AG08396 (cell line): ENCODE results near the gene BRINP2.

ENCODE experiments used
- DNase-seq: peaks from one replicate; pipeline ENCODE4 v3.0.0; 2012; ENCODE audit warnings: low spot score, mixed read lengths

Gene BRINP2

DNA sequence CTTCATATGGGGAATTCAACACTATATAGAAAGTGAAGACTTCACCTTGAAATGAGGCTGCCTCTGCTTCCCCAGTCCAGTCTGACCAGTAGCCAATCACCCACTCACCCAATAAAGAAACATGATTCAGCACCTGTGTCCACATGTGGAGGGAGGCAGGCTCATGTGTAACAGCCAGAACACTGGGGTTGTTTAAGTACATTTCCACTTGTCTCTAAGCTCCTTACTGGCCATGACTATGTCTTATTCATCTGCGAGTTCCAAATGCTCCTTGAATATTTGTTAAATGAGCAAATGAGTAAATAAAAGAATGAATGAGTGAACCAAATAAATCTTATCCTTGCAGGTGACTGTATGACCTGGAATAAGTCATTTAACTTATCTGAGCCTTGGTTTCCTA is 100.1 kb downstream of the BRINP2 start:
- no peak for DNase-seq

DNA sequence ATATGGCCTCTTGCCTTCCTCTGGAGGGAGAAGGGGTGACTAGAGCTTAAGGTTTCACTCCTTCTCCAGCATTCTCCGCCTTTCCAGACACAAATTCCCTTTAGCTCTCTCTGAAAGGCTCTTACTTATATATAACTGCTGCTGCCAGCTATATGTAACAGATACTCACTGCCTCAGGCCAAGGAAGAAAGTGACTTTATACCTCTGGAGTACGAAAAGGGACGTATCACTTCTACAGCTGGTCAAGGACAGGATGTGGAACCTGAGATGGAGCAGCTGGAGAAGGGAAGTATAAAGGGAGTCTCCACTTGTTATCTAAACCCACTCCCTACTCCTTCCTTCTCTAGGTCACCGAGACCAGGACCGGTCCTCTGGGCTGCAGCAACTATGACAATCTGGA is 102.4 kb downstream of the BRINP2 start:
- no peak for DNase-seq

DNA sequence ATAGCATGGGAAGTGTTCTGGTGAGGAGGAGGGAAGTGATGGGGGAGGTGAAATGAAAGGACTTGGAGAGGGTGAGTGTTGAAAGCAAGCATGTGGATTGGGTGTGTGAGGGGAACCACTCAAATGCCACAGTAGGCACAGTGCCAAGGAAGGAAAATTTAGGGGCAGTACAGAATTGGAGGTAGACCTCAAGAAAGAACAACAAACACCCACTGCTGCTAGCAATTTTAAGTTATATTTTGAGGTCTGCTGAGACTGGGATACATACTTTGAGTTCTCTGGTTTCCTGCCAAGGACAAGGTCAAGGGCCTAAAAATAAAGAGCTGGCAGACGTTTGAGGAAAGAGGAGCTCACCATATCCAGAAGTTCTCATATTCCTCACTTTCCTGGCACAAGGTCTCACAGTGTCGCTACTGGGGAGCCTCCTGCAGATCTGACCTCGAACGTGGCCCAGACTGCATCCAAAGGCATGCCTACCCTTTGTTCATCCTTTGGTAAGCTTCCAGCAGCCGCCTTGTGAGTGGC is 104.0 kb downstream of the BRINP2 start:
- peak; percentile 13 for DNase-seq

DNA sequence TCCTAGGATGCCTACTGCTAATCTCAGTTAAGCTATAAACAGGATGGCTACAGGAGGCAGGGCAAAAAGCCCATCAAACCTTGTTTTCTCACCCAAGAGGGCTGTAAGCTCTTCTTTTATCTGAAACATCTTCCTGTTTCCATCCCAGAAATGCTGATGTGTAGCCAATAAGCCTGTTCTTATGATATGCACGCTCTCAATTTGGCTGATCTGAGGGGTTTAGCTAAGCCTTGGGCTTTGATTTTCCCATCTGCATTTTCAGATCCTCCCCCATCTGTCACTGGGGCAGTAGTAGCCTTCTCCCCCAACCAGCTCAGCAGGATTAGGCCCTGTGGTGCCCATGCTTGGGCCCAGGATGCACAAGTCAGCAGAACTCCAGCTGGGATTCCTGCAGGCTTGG is 105.0 kb downstream of the BRINP2 start:
- no peak for DNase-seq

DNA sequence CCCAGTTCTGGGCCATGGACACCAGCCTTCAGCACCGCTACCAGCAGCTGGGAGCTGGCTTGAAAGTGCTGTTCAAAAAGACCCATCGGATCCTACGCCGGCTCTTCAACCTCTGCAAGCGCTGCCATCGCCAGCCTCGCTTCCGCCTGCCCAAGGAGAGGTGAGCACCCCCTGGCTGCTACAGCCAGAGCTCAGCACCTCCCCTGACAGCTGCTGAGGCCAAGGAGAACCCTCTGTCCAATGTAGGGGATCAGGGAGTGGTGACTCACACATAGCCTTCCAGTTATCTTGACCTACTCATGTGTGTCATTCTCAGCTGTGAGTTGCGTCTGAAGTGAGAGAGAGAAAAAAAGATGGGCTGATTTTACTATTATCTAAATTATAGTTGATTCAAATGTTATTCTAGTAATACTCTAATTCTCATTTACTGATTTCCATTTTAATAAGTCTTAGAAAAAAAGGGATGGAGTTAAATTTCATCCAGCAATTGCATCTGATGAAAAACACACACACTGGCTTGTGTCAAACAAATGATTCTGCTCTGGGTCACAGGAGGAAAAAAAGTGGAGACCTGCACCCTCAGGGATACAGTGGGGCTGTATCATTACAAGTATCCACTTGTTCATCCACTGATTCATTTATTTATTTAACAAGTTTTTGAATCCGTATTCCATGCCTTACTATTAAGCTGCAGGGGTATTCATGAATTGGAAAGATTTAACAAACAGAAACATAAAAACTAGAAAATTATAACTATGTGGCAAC is 108.0 kb downstream of the BRINP2 start:
- no peak for DNase-seq

DNA sequence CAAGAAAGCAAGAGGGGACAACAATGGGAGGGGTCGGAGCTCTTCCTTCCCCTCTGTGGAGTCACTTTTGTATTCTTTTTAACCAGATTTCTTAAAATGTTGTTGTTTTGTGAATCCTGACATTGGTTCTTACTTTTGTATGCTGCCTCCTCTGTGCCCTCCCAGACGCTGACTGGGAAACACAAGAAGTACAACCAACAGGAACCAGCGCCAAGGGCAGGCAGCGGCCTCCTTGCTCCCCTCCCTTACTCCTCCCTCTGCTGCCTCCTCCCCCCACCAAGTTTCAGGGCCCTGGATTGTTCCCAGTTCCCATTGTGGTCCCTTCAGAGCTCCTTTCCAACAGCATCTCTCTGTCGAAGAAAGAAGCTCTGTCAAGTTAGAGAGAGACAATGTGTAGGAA is 111.1 kb downstream of the BRINP2 start:
- DNase-seq = no peak

DNA sequence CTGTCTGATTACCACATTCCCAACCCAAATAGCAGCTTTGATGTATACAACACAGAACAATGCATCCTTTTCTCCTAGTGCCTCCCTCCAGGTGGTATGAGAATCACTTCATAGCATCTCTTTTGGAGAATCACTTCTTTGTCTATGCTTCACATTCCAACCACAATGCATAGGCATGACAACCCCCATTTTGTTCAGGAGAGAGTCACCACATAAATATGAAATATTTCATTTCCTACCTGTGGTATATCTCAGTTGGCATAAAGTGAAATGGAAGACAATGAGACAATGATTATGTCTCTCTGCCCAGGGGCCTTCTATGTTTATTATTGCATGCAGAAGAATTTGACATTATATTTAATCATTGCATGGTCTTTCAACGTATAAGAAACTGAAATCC is 112.2 kb downstream of the BRINP2 start:
- no peak for DNase-seq

DNA sequence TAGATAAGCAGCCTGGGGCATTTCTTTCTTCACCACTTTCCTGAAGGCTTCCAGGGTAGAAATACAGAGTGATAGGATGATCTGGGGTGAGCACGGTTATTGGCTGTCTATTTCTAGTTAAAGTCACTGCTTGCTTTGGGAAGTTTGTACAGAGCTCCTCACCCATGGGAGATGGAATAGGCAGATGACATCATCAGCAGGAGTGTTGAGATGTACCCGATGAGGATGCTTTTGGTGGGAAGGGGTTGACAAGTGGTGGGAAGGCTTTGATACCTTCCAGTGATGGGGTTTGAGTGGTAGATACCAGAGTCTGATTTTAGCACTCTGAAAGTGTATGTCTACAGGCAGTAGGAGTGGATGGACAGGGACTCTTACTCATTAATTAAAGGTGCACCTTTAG is 112.6 kb downstream of the BRINP2 start:
- DNase-seq = no peak

DNA sequence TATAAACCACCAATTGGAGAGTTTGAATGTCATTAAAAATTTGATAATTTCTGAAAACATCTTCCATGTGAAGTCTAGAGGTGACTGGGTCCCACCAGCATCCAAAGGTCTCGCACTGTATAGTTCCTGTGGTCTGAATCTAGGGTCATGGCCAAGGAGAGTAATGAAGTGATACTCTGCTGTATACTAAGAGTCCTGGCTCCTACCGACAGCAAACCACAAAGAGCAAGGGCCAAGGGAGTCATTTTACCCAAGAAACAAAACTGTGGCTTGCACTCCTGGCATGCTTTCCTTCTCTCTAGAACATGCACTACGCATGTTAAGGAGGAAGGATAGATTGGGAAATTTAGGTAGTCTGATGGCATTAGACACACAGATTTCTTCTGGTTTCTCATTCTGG is 115.6 kb downstream of the BRINP2 start:
- peak; percentile 53 for DNase-seq

DNA sequence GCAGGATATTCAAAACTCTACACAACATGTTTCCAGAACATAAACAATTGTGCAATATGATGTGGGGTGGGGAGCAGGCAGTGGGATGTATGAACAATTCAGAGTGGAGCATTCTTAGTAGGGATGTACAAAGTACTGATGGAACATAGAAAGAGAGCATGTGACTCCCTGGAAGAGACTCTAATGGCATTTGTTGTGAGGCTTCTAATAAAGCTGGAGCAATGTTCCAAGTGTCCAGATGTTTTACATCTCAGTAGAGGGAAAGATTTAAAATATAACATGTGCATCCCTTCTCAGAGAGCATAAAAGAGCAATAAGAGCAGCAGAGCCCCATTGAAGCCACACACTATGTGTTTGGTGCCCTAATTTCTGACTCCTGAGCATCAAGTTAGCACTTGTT is 116.5 kb downstream of the BRINP2 start:
- no peak for DNase-seq

DNA sequence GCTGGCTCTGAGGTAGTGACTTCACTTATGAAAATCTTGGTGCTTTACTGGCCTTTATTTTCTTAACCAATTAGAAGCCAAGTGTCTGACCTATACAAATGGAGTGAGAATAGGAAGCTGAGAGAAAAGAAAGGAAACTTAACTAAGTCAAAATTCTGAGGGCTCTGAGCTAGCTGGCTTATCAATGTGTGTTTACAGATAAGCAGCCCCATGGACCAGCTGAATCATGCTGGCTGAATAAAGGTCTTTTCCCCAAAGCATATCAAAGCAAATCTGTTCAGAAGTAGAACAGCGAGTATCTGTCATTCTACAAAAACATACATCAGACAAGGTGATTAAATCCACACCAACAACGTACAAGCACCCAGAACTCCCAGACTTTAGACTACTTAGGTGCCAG is 117.2 kb downstream of the BRINP2 start:
- DNase-seq = no peak

DNA sequence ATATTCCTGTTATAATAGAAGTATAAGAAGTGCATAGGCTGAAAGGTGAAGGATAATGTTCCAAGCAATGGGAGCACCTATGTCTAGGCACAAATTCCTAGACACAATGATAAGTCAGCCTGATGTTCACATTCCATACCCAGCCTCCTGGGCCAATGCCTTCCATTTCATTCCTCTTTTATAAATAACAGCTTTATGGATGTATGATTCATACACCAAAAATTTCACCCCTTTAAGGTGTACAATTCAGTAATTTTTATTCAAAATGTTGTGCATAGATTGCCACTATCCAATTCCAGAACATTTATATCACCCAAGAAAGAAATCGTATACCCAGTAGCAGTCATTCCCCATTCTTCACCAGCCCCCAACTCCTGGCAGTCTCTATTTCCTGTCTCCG is 118.8 kb downstream of the BRINP2 start:
- no peak for DNase-seq

DNA sequence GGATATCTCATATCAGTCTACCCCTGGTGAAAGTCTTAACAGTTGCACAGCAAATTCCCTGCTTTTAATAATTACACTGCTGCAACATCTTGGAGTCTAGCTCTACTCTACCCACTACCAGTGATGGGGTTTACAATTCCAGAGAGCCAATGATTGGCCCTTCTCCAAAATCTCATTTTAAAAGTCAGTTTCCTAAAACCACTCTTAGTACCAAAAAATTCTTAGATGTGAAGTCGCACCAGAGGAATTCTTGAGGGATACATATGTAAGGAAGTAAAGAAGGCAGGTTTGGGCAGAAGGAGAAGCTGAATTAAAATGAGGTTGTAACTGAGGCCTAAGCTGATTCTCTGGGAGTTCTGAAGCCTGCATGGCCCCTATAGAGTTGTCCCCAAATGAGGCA is 129.7 kb downstream of the BRINP2 start:
- no peak for DNase-seq

DNA sequence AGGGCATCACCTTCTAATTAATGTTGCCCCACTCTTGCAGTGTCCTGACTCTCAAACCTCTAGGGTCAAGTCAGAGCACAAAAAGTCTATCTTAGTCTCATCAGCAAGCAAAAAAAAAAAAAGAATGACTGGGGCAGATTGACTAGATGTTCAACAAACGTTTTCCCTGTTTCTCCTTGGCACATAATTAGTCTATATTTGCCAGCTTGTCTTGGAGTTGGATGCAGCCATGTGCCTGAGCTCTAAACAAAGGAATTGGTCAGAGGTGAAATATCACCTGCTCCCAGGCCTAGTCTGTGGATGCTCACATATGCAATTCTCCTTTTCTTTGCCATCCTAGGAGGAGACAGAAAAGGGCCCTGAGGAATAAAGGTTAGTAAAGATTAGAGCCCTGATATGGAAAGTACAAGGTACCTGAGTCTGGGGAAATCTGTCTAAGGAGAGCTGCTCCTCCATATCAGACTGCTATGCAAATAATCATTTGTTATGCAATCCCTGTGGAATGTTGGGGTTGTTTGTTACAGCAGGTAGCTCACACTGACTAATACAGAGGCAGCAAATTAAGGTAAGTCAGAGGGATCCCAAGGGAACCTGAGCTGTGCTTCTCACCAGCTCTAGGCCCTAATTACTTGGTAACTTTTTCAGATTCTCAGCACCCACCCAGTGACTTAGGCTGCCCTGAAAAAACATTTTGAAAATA is 130.8 kb downstream of the BRINP2 start:
- no peak for DNase-seq

DNA sequence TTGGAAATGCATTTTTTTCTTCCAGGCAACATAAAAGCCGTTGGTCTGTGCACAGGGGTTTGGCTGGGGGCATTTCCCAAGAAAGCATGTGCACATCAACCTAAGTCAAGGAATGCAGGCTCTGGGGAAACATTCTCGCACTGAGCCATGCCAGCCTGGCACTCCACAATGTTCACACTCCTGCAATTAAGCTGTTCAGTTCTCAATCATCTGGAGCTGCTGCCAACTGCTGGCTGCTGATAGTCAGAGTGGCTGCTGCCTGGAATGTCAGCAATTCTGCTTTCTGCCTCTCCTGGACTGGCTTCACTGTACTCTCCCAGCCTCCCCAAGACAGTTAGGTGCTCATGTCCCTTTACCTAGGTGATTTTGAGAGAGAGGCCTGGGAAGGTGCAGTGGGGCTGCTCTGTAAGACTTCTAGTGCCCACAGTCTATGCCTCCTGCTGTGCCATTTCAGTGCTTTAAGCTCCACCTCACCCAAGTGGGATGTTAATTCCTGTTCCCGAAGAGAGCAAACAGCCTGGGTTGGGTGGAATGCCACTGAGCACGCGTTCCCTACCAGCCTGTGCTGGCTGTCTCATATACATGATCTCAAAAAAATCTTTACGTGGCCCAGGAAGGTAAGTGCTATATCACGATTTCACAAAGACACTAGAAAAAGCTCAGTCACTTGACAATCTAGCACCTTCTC is 131.7 kb downstream of the BRINP2 start:
- DNase-seq = no peak

DNA sequence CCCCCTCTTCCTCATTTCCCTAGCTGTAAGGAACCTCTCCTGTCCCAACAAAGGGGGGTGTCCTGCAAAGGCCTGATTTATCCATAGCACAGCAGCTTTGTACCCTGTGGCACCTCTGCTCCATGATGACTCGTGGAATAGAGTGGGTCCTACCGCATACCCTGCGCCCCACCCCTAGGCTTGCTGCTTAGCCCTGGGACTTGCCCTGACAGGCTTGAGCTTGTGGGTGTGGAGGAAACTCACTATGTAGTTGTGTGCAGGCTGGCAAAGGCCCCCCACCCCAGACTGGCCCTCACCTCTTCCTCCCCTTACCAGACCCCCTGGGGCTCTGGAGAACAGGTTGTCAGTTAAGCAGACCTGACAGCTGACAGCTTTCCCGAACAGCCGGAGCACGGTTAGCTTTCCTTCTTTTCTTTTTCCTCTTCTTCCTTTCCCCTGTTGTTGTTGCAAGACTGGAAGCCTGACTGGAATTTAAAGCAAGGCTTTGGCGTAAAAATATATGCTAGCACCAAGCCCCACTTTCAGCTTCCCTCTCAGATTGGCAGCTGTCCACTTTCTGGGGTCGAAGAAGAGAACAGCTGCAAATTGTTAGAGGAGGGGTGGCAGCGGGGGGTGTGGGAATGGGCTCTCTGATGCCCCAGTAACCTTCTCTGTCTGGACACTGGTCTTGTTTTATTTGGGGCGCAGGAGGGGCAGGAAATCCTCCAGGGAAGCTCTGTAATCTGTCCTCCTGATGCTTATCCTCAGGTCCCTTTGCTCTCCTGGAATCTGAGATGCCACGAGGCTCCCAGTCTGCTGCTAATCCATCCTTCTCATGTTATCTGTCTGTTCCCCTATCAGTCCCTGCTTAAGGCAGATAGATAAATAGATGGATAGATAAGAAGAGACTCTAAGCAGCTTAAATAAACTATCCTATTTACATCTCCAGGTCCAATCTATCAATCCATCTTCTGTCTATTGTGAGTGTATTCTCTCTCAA is 134.6 kb downstream of the BRINP2 start:
- no peak for DNase-seq

DNA sequence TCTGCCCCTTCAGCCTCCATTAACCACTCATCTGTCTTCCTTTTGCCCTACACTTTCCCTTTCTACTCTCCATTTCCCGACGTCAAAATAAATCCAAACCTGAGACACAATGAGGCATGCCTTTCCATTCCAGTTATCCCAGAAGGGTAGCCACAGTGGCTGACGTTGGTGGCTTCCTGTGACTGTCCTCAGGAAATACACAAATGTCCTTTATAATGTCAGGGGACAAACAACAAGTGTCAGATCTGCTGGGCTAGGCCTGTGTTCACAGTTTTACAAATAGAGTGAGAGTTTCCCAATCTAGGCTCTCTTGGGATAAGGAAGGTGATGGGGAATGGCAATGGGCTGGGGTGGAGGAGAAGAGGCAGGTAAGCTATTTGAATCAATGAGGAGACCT is 135.3 kb downstream of the BRINP2 start:
- DNase-seq = no peak

DNA sequence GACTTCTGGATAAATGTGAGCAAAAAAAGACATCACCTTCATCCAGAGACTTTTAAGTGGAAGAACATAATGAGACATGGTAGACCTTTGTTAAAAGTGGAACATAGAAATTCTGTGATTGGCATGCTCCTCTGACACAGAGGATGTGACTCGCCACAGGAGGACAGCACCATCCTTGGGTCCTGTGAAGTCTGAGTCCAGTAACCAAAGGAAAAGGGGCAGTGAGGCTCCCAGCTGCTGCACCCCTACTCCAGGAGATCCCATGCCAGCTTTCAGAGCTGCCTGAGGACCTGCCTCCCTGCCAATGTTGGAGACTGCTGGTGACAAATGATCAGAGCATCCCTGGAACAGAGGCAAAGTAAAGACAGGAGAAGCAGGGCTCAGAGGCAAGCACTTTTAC is 136.2 kb downstream of the BRINP2 start:
- DNase-seq = no peak

DNA sequence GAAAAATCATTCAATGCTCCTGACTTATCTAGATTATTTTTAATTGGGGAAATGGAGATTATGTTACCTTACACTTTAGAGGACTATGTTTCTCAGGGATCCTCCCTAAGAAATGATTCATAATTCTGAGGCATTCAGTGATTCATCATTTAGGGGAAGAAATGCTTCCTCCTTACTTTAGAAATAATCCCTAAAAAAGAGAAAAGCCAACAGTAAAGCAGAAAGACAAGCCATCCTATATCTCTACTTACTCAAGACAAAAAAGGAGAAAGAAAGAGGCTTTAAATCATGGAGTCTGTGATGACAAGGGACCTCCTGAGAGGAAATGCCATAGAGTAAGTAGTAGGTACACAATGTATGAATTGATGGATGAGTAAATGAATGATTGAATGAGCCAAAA is 137.0 kb downstream of the BRINP2 start:
- no peak for DNase-seq

DNA sequence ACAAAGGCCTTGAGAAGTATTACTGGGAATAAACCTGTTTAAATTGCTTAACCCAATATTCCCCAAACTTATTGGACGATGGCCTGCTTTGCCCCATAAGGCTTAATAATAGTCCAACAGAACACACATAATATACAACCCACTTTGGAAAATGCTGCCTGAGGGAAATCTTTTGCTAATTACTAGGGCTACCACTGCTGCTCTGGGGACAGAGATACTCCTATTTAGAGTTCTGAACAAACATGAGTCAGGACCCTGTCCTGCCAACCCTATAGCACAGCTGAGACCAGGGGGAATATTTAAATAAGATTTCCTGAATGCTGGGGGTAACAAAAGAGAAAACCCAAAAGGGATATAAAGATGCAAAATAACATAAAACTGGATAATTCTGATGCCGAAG is 139.1 kb downstream of the BRINP2 start:
- no peak for DNase-seq

DNA sequence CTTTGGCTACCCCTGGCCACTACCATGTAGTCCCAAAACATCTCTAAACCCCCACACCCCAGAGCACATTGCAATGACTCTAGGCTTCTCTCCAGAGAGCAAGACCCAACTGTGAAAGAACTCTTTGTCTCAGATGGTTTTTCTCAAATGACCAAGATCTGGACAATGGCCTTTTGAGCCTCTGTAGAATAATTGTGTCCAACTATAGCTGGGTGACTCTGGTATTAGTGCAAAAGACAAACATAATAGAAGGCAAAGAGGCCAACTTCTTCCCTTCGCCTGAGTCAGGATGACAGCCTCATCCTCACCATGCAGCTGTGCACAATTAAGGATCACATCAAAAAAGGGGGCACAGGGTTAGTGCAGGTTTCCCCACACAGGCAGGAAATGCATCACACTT is 139.6 kb downstream of the BRINP2 start:
- DNase-seq = no peak

DNA sequence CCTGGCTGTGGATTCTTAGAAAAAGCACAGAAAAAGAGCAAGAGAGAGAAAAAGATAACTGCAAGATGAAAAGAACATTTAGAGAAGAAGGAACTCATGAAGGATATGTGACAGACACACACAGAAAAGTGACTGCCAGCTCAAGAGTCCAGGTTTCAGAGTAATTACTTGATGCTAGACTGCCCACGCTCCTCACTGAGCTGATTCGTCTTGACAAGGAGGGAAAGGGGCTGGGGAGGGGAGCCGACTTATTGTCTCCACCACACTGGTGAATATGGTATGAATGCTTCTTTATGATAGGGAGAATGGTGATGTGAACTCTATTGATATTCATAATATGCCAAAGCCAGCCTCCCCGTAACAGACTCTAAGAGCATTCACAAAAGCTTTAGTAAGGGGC is 140.4 kb downstream of the BRINP2 start:
- DNase-seq = no peak
